SJCRH30 (cell line): ENCODE data around the gene CCDC71. TPM values are rescaled to one million over a fixed set of nuclear protein-coding genes. Genes with fewer than 3 reads are reported as not detected.

ENCODE experiments used
- DNase-seq, 2 experiments: peaks; one replicate each; pipeline ENCODE4 v3.0.0-alpha.2; 2015 to 2020
- H3K27ac ChIP-seq: fragments of 250-450 bp; sonication (Bioruptor Pico); 2 replicates; pipeline ENCODE4 v1.5.1; 2020; ENCODE audit warnings: mild to moderate bottlenecking, moderate library complexity
- H3K27me3 ChIP-seq: fragments of 250-450 bp; sonication (Bioruptor Pico); 2 replicates; pipeline ENCODE4 v1.5.1; 2020; ENCODE audit warnings: mild to moderate bottlenecking, moderate library complexity
- H3K36me3 ChIP-seq: fragments of 250-450 bp; sonication (Bioruptor Pico); 2 replicates; pipeline ENCODE4 v1.5.1; 2020; ENCODE audit warnings: mild to moderate bottlenecking, moderate library complexity
- H3K4me1 ChIP-seq: fragments of 250-450 bp; sonication (Bioruptor Pico); 2 replicates; pipeline ENCODE4 v1.5.1; 2020; ENCODE audit warnings: mild to moderate bottlenecking, moderate library complexity
- H3K4me3 ChIP-seq: fragments of 250-450 bp; sonication (Bioruptor Pico); 2 replicates; pipeline ENCODE4 v1.5.1; 2020; ENCODE audit warnings: mild to moderate bottlenecking, moderate library complexity
- H3K9me3 ChIP-seq: fragments of 250-450 bp; sonication (Bioruptor Pico); replicated peaks from 2 replicates; pipeline ENCODE4 v1.5.1; 2020; ENCODE audit warnings: mild to moderate bottlenecking, moderate library complexity
- total RNA-seq: library from RNA; depleted of rRNA; stranded (reverse); fragments of >200 nt; shearing (Covaris generic); gene quantifications from 2 replicates; pipeline ENCODE4 v1.2.3, GENCODE V29; 2014

The CCDC71 gene
- total RNA-seq, 1 experiment from 2014 or later: 19.3 TPM

GRCh38 chr3:49173792-49174170 lies 7.7 kb upstream of the CCDC71 start:
- peaks cover 8% of the 10 kb centered on the region for H3K4me1 ChIP-seq
- H3K27ac ChIP-seq: no peak overlapping the region
- no peak overlapping the region for H3K4me3 ChIP-seq
- H3K27me3 ChIP-seq: no peaks in the 10 kb centered on the region
- no peaks in the 10 kb centered on the region for H3K9me3 ChIP-seq
- H3K36me3 ChIP-seq: no peaks in the 10 kb centered on the region
- DNase-seq: no peak

- Histone ChIP-seq H3K9me3 (no peaks in the 10 kb centered on the region), H3K4me1 (peaks cover 8% of the 10 kb centered on the region), H3K36me3 (no peaks in the 10 kb centered on the region), H3K27me3 (no peaks in the 10 kb centered on the region), H3K4me3 (no peak overlapping the region), H3K27ac (no peak overlapping the region)
- peak; percentile 45 to 59 for DNase-seq
Observed at GRCh38 chr3:49173116-49173791, 7.1 kb upstream of the CCDC71 start.

GRCh38 chr3:49172551-49173041 lies 6.5 kb upstream of the CCDC71 start:
- Histone ChIP-seq H3K27me3 (no peaks in the 10 kb centered on the region), H3K4me1 (peaks cover 8% of the 10 kb centered on the region), H3K4me3 (no peak overlapping the region), H3K27ac (no peak overlapping the region), H3K36me3 (no peaks in the 10 kb centered on the region), H3K9me3 (no peaks in the 10 kb centered on the region)
- no peak for DNase-seq

GRCh38 chr3:49171775-49172500 lies 5.8 kb upstream of the CCDC71 start:
- Histone ChIP-seq H3K4me1 (peaks cover 8% of the 10 kb centered on the region), H3K9me3 (no peaks in the 10 kb centered on the region), H3K27me3 (no peaks in the 10 kb centered on the region), H3K27ac (no peak overlapping the region), H3K36me3 (no peaks in the 10 kb centered on the region), H3K4me3 (peak overlapping the region; percentile 65)
- DNase-seq: peak in 1 of 2 experiments; percentile 10

GRCh38 chr3:49171119-49171774 lies 5.1 kb upstream of the CCDC71 start, which contains the start of gene KLHDC8B:
Gene KLHDC8B, plus strand, starts transcription at chr3:49171598. Its CDS starts 1,172 bp downstream, at chr3:49172770.
- Histone ChIP-seq H3K36me3 (no peaks in the 10 kb centered on the region), H3K4me1 (peaks cover 13% of the 10 kb centered on the region), H3K9me3 (no peaks in the 10 kb centered on the region), H3K27me3 (no peaks in the 10 kb centered on the region), H3K4me3 (peak within 1 kb of the TSS; percentile 65), H3K27ac (no peak within 1 kb of the TSS; the same call in 1 of the 2 replicates)
- DNase-seq: peak; percentile 83 to 89

- H3K4me3 ChIP-seq: peak overlapping the region; percentile 65
- H3K4me1 ChIP-seq: peaks cover 13% of the 10 kb centered on the region
- no peaks in the 10 kb centered on the region for H3K9me3 ChIP-seq
- H3K27ac ChIP-seq: no peak overlapping the region
- H3K36me3 ChIP-seq: no peaks in the 10 kb centered on the region
- DNase-seq: no peak
- no peaks in the 10 kb centered on the region for H3K27me3 ChIP-seq
Observed at GRCh38 chr3:49170744-49171118, 4.6 kb upstream of the CCDC71 start.

- H3K27ac ChIP-seq: no peak overlapping the region
- no peak for DNase-seq
- H3K9me3 ChIP-seq: no peaks in the 10 kb centered on the region
- peaks cover 12% of the 10 kb centered on the region for H3K36me3 ChIP-seq
- H3K4me3 ChIP-seq: peak overlapping the region; percentile 88
- H3K27me3 ChIP-seq: no peaks in the 10 kb centered on the region
- peaks cover 9% of the 10 kb centered on the region for H3K4me1 ChIP-seq
Observed at GRCh38 chr3:49166752-49167556, 823 bp upstream of the CCDC71 start.

GRCh38 chr3:49164983-49165720 lies 979 bp downstream of the CCDC71 start:
- DNase-seq: no peak
- peaks cover 12% of the 10 kb centered on the region for H3K36me3 ChIP-seq
- H3K4me1 ChIP-seq: peaks cover 9% of the 10 kb centered on the region
- no peaks in the 10 kb centered on the region for H3K27me3 ChIP-seq
- no peaks in the 10 kb centered on the region for H3K9me3 ChIP-seq
- peak overlapping the region; percentile 88 for H3K4me3 ChIP-seq
- H3K27ac ChIP-seq: peak overlapping the region; percentile 57

GRCh38 chr3:49163609-49164008 lies 2.5 kb downstream of the CCDC71 start:
- peaks cover 12% of the 10 kb centered on the region for H3K36me3 ChIP-seq
- H3K9me3 ChIP-seq: no peaks in the 10 kb centered on the region
- DNase-seq: no peak
- H3K4me1 ChIP-seq: peaks cover 9% of the 10 kb centered on the region
- no peak overlapping the region for H3K27ac ChIP-seq
- no peaks in the 10 kb centered on the region for H3K27me3 ChIP-seq
- no peak overlapping the region for H3K4me3 ChIP-seq

- Histone ChIP-seq H3K9me3 (no peaks in the 10 kb centered on the region), H3K27me3 (no peaks in the 10 kb centered on the region), H3K4me3 (no peak overlapping the region), H3K36me3 (peaks cover 12% of the 10 kb centered on the region), H3K4me1 (peaks cover 9% of the 10 kb centered on the region), H3K27ac (no peak overlapping the region)
- no peak for DNase-seq
Observed at GRCh38 chr3:49162751-49163419, 3.2 kb downstream of the CCDC71 start.

GRCh38 chr3:49161808-49162530 lies 4.2 kb downstream of the CCDC71 start:
- no peak overlapping the region for H3K4me3 ChIP-seq
- H3K27ac ChIP-seq: no peak overlapping the region
- H3K27me3 ChIP-seq: no peaks in the 10 kb centered on the region
- peaks cover 17% of the 10 kb centered on the region for H3K4me1 ChIP-seq
- no peak for DNase-seq
- peaks cover 12% of the 10 kb centered on the region for H3K36me3 ChIP-seq
- H3K9me3 ChIP-seq: no peaks in the 10 kb centered on the region

GRCh38 chr3:49161197-49161596 lies 4.9 kb downstream of the CCDC71 start:
- H3K4me1 ChIP-seq: peaks cover 15% of the 10 kb centered on the region
- no peak overlapping the region for H3K4me3 ChIP-seq
- H3K9me3 ChIP-seq: no peaks in the 10 kb centered on the region
- peaks cover 12% of the 10 kb centered on the region for H3K36me3 ChIP-seq
- H3K27ac ChIP-seq: no peak overlapping the region
- DNase-seq: no peak
- H3K27me3 ChIP-seq: no peaks in the 10 kb centered on the region

- no peak for DNase-seq
- H3K36me3 ChIP-seq: peaks cover 7% of the 10 kb centered on the region
Observed at GRCh38 chr3:49158792-49159191, 7.3 kb downstream of the CCDC71 start.

More at GRCh38 chr3:49158792-49159191, 7.3 kb downstream of the CCDC71 start:
- Histone ChIP-seq H3K4me3 (no peak overlapping the region), H3K27me3 (no peaks in the 10 kb centered on the region), H3K4me1 (peaks cover 11% of the 10 kb centered on the region), H3K27ac (no peak overlapping the region), H3K9me3 (no peaks in the 10 kb centered on the region)
